HEK293 (cell line): ENCODE measurements around the gene SUCNR1.
A peak's percentile ranks its signal among the peaks of the same experiment; 100 is the strongest.

Experiments
- CTCF ChIA-PET: fragments of 350-600 bp; formaldehyde crosslinking; extraction: SDS; loops from one replicate; lab custom pipeline; 2021; ENCODE audit warnings: antibody characterized with exemption; lab: Yijun Ruan, JAX
- POLR2A ChIA-PET: fragments of 300-600 bp; formaldehyde crosslinking; extraction: SDS; loops from one replicate; lab custom pipeline; 2020; ENCODE audit warnings: antibody characterized with exemption, inconsistent platforms; lab: Yijun Ruan, JAX
- H3K27ac ChIP-seq: fragments of 200-500 bp; sonication (Bioruptor generic); 2 replicates; pipeline ENCODE4 v1.5.1; 2014; ENCODE audit warnings: low read depth, low read length, control low read depth, inconsistent platforms; ENCODE audit errors: extremely low read depth
- H3K36me3 ChIP-seq, 2 experiments: fragments of 200-500 bp in 1 of 2; sonication (Bioruptor generic) in 1 of 2; 1 replicate in 1 of 2; 2 replicates in 1 of 2; pipeline ENCODE4 v1.5.1; 2014 to 2017; ENCODE audit warnings: inconsistent platforms in 2 of 2, low read length in 2 of 2; ENCODE audit not compliant: control insufficient read depth in 2 of 2, insufficient read depth in 1 of 2
- H3K4me1 ChIP-seq: fragments of 200-500 bp; sonication (Bioruptor generic); 2 replicates; pipeline ENCODE4 v1.5.1; 2014; ENCODE audit warnings: mild to moderate bottlenecking, low read length, inconsistent platforms; ENCODE audit not compliant: control insufficient read depth, insufficient read depth
- H3K4me3 ChIP-seq: 2 replicates; pipeline ENCODE4 v1.5.1; 2011; ENCODE audit warnings: low read depth, mild to moderate bottlenecking, control low read depth, low read length, moderate library complexity
- H3K9me3 ChIP-seq: fragments of 200-500 bp; sonication (Bioruptor generic); 2 replicates; pipeline ENCODE4 v1.5.1; 2014; ENCODE audit warnings: low read depth, low read length, inconsistent platforms; ENCODE audit not compliant: control insufficient read depth, insufficient read depth
- GLIS1 ChIP-seq: fragments of 450-650 bp; formaldehyde crosslinking; IDR thresholded peaks from 2 replicates; pipeline ENCODE4 v1.5.1; 2016; ENCODE audit warnings: missing biosample characterization, missing genetic modification characterization
- KLF1 ChIP-seq: fragments of 450-650 bp; formaldehyde crosslinking; IDR thresholded peaks from 2 replicates; pipeline ENCODE4 v1.5.1; 2016; ENCODE audit warnings: missing biosample characterization, missing genetic modification characterization
- PRDM6 ChIP-seq: fragments of 450-650 bp; formaldehyde crosslinking; IDR thresholded peaks from 2 replicates; pipeline ENCODE4 v1.5.1; 2017; ENCODE audit warnings: missing biosample characterization, missing genetic modification characterization
- SCRT1 ChIP-seq: fragments of 450-650 bp; formaldehyde crosslinking; IDR thresholded peaks from 2 replicates; pipeline ENCODE4 v1.5.1; 2016; ENCODE audit warnings: missing biosample characterization, missing genetic modification characterization, borderline replicate concordance
- YY1 ChIP-seq: fragments of 450-650 bp; formaldehyde crosslinking; IDR thresholded peaks from 2 replicates; pipeline ENCODE4 v1.5.1; 2018; ENCODE audit warnings: missing biosample characterization, missing genetic modification characterization
- ZBTB1 ChIP-seq: fragments of 450-650 bp; formaldehyde crosslinking; IDR thresholded peaks from 2 replicates; pipeline ENCODE4 v1.5.1; 2016; ENCODE audit warnings: missing biosample characterization, missing genetic modification characterization
- ZBTB8A ChIP-seq: fragments of 450-650 bp; formaldehyde crosslinking; IDR thresholded peaks from 2 replicates; pipeline ENCODE4 v1.5.1; 2016; ENCODE audit warnings: missing biosample characterization, missing genetic modification characterization
- ZNF10 ChIP-seq: fragments of 450-650 bp; formaldehyde crosslinking; IDR thresholded peaks from 2 replicates; pipeline ENCODE4 v1.5.1; 2017; ENCODE audit warnings: missing biosample characterization, missing genetic modification characterization
- ZNF138 ChIP-seq: fragments of 450-650 bp; formaldehyde crosslinking; IDR thresholded peaks from 2 replicates; pipeline ENCODE4 v1.5.1; 2016; ENCODE audit warnings: missing biosample characterization, missing genetic modification characterization, borderline replicate concordance
- ZNF169 ChIP-seq: fragments of 450-650 bp; formaldehyde crosslinking; IDR thresholded peaks from 2 replicates; pipeline ENCODE4 v1.5.1; 2016; ENCODE audit warnings: missing biosample characterization, missing genetic modification characterization
- ZNF223 ChIP-seq: fragments of 450-650 bp; formaldehyde crosslinking; IDR thresholded peaks from 2 replicates; pipeline ENCODE4 v1.5.1; 2016; ENCODE audit warnings: missing biosample characterization, missing genetic modification characterization
- ZNF398 ChIP-seq: fragments of 450-650 bp; formaldehyde crosslinking; IDR thresholded peaks from 2 replicates; pipeline ENCODE4 v1.5.1; 2017; ENCODE audit warnings: missing biosample characterization, missing genetic modification characterization
- ZNF555 ChIP-seq: fragments of 450-650 bp; formaldehyde crosslinking; conservative IDR thresholded peaks from 2 replicates; pipeline ENCODE4 v1.5.1; 2017; ENCODE audit warnings: missing biosample characterization, mild to moderate bottlenecking, missing genetic modification characterization, inconsistent platforms
- ZNF571 ChIP-seq: fragments of 450-650 bp; formaldehyde crosslinking; IDR thresholded peaks from 2 replicates; pipeline ENCODE4 v1.5.0; 2017; ENCODE audit warnings: missing biosample characterization, missing genetic modification characterization
- ZNF585B ChIP-seq: fragments of 450-650 bp; formaldehyde crosslinking; IDR thresholded peaks from 2 replicates; pipeline ENCODE4 v1.5.1; 2016; ENCODE audit warnings: missing biosample characterization, missing genetic modification characterization
- ZNF610 ChIP-seq: fragments of 450-650 bp; formaldehyde crosslinking; IDR thresholded peaks from 2 replicates; pipeline ENCODE4 v1.5.1; 2016; ENCODE audit warnings: missing biosample characterization, missing genetic modification characterization, borderline replicate concordance
- ZNF623 ChIP-seq: fragments of 450-650 bp; formaldehyde crosslinking; IDR thresholded peaks from 2 replicates; pipeline ENCODE4 v1.5.1; 2016; ENCODE audit warnings: missing biosample characterization, missing genetic modification characterization
- ZNF654 ChIP-seq: fragments of 450-650 bp; formaldehyde crosslinking; IDR thresholded peaks from 2 replicates; pipeline ENCODE4 v1.5.1; 2016; ENCODE audit warnings: low read depth, missing biosample characterization, missing genetic modification characterization
- ZNF747 ChIP-seq: fragments of 450-650 bp; formaldehyde crosslinking; IDR thresholded peaks from 2 replicates; pipeline ENCODE4 v1.5.1; 2016; ENCODE audit warnings: missing biosample characterization, missing genetic modification characterization
- ZSCAN4 ChIP-seq: fragments of 450-650 bp; formaldehyde crosslinking; IDR thresholded peaks from 2 replicates; pipeline ENCODE4 v1.5.1; 2017; ENCODE audit warnings: missing biosample characterization, missing genetic modification characterization
- TF ChIP-seq, protein P1 (sequence below): fragments of 450-650 bp; formaldehyde crosslinking; IDR thresholded peaks from 2 replicates; pipeline ENCODE4 v1.5.1; 2016; ENCODE audit warnings: missing biosample characterization, missing genetic modification characterization

SUCNR1 gene

GRCh38 chr3:151918253-151919029 lies 45.0 kb downstream of the SUCNR1 start:
- TF ChIP-seq ZNF654 (peak; percentile 70), GLIS1 (tag by site-specific recombination) (no peak)
- no peaks in the 10 kb centered on the region for H3K36me3 ChIP-seq
- H3K4me3 ChIP-seq, result no peak overlapping the region
- H3K4me1 ChIP-seq, result no peaks in the 10 kb centered on the region
- POLR2A ChIA-PET, result no interaction called here
- CTCF ChIA-PET, result interaction anchor here (0.6 to 1.9 kb wide), 10 partner anchors 9 to 691 kb away, joined by 3 to 15 read pairs (median 3); no protein-coding TSS in a partner anchor
- H3K9me3 ChIP-seq, result no peaks in the 10 kb centered on the region
- H3K27ac ChIP-seq, result no peak overlapping the region

GRCh38 chr3:151919030-151919328 lies 45.5 kb downstream of the SUCNR1 start:
- CTCF ChIA-PET, result interaction anchor here (0.6 to 1.9 kb wide), 9 partner anchors 8 to 692 kb away, joined by 3 to 15 read pairs (median 3); no protein-coding TSS in a partner anchor
- H3K9me3 ChIP-seq, result no peaks in the 10 kb centered on the region

DNA sequence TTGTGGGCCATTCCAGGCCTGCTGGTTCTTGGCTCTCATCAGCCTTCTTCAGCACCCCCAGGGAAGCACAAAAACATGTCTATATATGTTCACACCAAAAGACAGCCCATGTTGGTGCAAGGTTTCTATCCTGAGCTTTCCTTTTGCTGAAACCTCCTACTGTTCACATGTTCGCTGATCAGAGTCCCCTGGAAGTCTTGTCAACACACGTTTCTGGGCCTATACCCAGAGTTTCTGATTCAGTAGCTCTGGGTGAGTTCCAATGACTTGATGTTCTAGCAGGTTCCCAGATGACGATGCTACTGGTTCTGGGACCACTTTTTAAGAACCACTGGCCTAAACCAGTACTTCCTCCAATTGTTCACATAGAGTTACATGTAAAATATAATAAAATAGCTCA lies 46.0 kb downstream of the SUCNR1 start:
- ChIA-PET POLR2A (no interaction called here), CTCF (interaction anchor here (0.7 to 1.9 kb wide), 5 partner anchors 82 to 692 kb away, joined by 3 to 15 read pairs (median 5); no protein-coding TSS in a partner anchor)
- no peaks in the 10 kb centered on the region for H3K4me1 ChIP-seq
- no peaks in the 10 kb centered on the region for H3K36me3 ChIP-seq
- TF ChIP-seq ZNF585B, result no peak
- H3K27ac ChIP-seq, result no peak overlapping the region
- H3K4me3 ChIP-seq, result no peak overlapping the region
- no peaks in the 10 kb centered on the region for H3K9me3 ChIP-seq

More at GRCh38 chr3:151919030-151919328, 45.5 kb downstream of the SUCNR1 start:
- TF ChIP-seq ZBTB1 (no peak), ZNF398 (tag by site-specific recombination) (no peak), KLF1 (tag by site-specific recombination) (no peak), ZNF747 (no peak), ZNF623 (no peak), ZNF571 (tag by site-specific recombination) (no peak), ZNF555 (tag by site-specific recombination) (no peak), ZNF223 (tag by site-specific recombination) (no peak), ZNF138 (tag by site-specific recombination) (no peak)
- no peaks in the 10 kb centered on the region for H3K36me3 ChIP-seq
- H3K27ac ChIP-seq, result no peak overlapping the region
- H3K4me3 ChIP-seq, result no peak overlapping the region
- POLR2A ChIA-PET, result no interaction called here
- no peaks in the 10 kb centered on the region for H3K4me1 ChIP-seq

DNA sequence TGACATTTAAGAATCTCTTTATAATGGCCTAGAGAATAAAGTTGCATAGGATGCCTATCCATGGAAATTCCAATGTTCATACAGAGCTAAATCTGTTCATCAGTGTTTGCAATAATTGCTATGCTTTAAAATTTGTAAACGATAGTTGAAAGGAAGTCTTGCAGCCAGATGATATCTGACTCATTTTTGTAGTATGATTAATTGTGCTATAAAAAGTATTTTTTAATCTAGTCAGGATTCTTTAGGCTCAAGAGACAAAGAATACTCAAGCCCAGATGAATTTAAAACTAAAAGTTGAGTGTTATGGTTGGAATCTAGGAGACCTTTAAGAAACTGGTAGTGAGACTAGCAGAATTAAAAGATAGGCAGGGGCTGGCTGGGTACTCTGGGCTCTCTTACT lies 50.5 kb downstream of the SUCNR1 start:
- H3K4me1 ChIP-seq, result no peaks in the 10 kb centered on the region
- no peak overlapping the region for H3K27ac ChIP-seq
- no peak overlapping the region for H3K4me3 ChIP-seq
- H3K9me3 ChIP-seq, result no peaks in the 10 kb centered on the region
- ChIA-PET CTCF (no interaction called here), POLR2A (no interaction called here)
- no peaks in the 10 kb centered on the region for H3K36me3 ChIP-seq
- TF ChIP-seq KLF1 (tag by site-specific recombination), result no peak
- no peak for TF ChIP-seq SCRT1 (tag by site-specific recombination)
- TF ChIP-seq YY1 (tag by site-specific recombination), result no peak
- TF ChIP-seq, protein P1, sequence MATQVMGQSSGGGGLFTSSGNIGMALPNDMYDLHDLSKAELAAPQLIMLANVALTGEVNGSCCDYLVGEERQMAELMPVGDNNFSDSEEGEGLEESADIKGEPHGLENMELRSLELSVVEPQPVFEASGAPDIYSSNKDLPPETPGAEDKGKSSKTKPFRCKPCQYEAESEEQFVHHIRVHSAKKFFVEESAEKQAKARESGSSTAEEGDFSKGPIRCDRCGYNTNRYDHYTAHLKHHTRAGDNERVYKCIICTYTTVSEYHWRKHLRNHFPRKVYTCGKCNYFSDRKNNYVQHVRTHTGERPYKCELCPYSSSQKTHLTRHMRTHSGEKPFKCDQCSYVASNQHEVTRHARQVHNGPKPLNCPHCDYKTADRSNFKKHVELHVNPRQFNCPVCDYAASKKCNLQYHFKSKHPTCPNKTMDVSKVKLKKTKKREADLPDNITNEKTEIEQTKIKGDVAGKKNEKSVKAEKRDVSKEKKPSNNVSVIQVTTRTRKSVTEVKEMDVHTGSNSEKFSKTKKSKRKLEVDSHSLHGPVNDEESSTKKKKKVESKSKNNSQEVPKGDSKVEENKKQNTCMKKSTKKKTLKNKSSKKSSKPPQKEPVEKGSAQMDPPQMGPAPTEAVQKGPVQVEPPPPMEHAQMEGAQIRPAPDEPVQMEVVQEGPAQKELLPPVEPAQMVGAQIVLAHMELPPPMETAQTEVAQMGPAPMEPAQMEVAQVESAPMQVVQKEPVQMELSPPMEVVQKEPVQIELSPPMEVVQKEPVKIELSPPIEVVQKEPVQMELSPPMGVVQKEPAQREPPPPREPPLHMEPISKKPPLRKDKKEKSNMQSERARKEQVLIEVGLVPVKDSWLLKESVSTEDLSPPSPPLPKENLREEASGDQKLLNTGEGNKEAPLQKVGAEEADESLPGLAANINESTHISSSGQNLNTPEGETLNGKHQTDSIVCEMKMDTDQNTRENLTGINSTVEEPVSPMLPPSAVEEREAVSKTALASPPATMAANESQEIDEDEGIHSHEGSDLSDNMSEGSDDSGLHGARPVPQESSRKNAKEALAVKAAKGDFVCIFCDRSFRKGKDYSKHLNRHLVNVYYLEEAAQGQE (tag by site-specific recombination), result no peak
- TF ChIP-seq PRDM6, result no peak
- TF ChIP-seq ZBTB8A (tag by site-specific recombination), result no peak
- TF ChIP-seq ZSCAN4 (tag by site-specific recombination), result no peak
- TF ChIP-seq ZNF10, result no peak
- TF ChIP-seq ZNF610 (tag by site-specific recombination), result no peak
- no peak for TF ChIP-seq ZNF169 (tag by site-specific recombination)
